Smooth muscle cell of the pulmonary artery (primary cell): Measurements from ENCODE around the gene ZNF511. TPM values are rescaled to one million over a fixed set of nuclear protein-coding genes. Genes with fewer than 3 reads are reported as not detected.

Experiments used
- total RNA-seq: library from RNA; depleted of rRNA; stranded (reverse); fragments of >200 nt; gene quantifications from 2 replicates; pipeline ENCODE4 v1.2.3, GENCODE V29; 2014

Gene ZNF511
- 16.1 and 17.1 TPM in 2 replicates for total RNA-seq

GRCh38 chr10:133308421-133309099 is at the start of gene ZNF511, which contains the start of gene TUBGCP2:
Gene ZNF511 (plus strand): TSS chr10:133308914. CDS start chr10:133308944, 30 bp downstream.
Gene TUBGCP2 (minus strand): TSS chr10:133308872. CDS start chr10:133302941, 5,931 bp downstream.

GRCh38 chr10:133276435-133277201 is 32.1 kb upstream of the ZNF511 start, which contains the start of gene ADAM8:
Gene ADAM8 (minus strand): TSS chr10:133276868. CDS start chr10:133276817, 51 bp downstream.

GRCh38 chr10:133336577-133337369 is 28.1 kb downstream of the ZNF511 start, which contains the start of gene CALY:
Gene CALY (minus strand): TSS chr10:133336896. CDS start chr10:133328989, 7,907 bp downstream.

GRCh38 chr10:133357285-133358161 is 48.8 kb downstream of the ZNF511 start, which contains the start of gene FUOM:
Gene FUOM (minus strand): TSS chr10:133358019. CDS start chr10:133358007, 12 bp downstream.

Other genes starting within 250 kb of the ZNF511 start
- not detected in 2 replicates for gene ADGRA1, start 221.0 kb upstream of the ZNF511 start, total RNA-seq
- 0.65 and 0.86 TPM in 2 replicates for gene KNDC1, start 148.7 kb upstream of the ZNF511 start, total RNA-seq
- gene UTF1, start 78.7 kb upstream of the ZNF511 start, total RNA-seq, result not detected in 2 replicates
- not detected in 2 replicates for gene VENTX, start 71.1 kb upstream of the ZNF511 start, total RNA-seq
- gene ADAM8, start 32.0 kb upstream of the ZNF511 start, total RNA-seq, result 1.5 and 2.7 TPM in 2 replicates
- 54.7 and 64.7 TPM in 2 replicates for gene TUBGCP2, start within 50 bp of the ZNF511 start, total RNA-seq
- gene CALY, start 28.0 kb downstream of the ZNF511 start, total RNA-seq, result not detected in 2 replicates
- gene PRAP1, start 38.5 kb downstream of the ZNF511 start, total RNA-seq, result not detected in 2 replicates
- 4.4 and 6.3 TPM in 2 replicates for gene FUOM, start 49.1 kb downstream of the ZNF511 start, total RNA-seq
- 57.7 and 60.6 TPM in 2 replicates for gene ECHS1, start 64.4 kb downstream of the ZNF511 start, total RNA-seq
- 4.0 and 5.6 TPM in 2 replicates for gene PAOX, start 70.3 kb downstream of the ZNF511 start, total RNA-seq
- gene MTG1, start 85.2 kb downstream of the ZNF511 start, total RNA-seq, result 19.9 and 29.1 TPM in 2 replicates
- 0.39 and 1.6 TPM in 2 replicates for gene SPRN, start 115.7 kb downstream of the ZNF511 start, total RNA-seq
- 2.5 and 2.8 TPM in 2 replicates for gene SCART1, start 145.0 kb downstream of the ZNF511 start, total RNA-seq
- gene CYP2E1, start 218.4 kb downstream of the ZNF511 start, total RNA-seq, result 0.20 and 0.86 TPM in 2 replicates